ENCODE measurements around the gene ZNF546. TPM values are rescaled to one million over a fixed set of nuclear protein-coding genes. Genes with fewer than 3 reads are reported as not detected.

Gene ZNF546
- total RNA-seq, 4 donors from 2014 or later = 0.53 to 2.5 (median 0.80) TPM

DNA sequence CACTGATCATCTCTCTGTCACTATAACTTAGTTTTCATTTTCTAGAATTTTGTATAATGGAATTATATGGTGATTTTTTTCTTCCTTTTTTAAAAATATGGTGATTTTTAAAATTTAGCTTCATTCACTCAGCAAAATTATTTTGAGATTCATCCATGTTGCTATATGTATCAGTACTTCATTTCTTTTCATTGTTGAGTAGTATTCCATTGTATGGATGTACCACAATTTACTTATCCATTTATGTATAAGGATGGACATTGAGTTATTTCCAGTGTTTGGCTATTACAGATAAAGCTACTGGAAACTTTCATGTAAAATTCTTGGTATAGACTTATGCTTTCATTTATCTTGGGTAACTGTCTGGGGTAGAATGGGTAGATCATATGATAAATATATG lies 12.8 kb downstream of the ZNF546 start:
- Histone ChIP-seq H3K9me3 (peaks cover 0 to 45% (median 20%) of the 10 kb centered on the region in 3 donors), H3K36me3 (peaks cover 0 to 86% (median 16%) of the 10 kb centered on the region in 3 donors), H3K27ac (no peak overlapping the region), H3K4me1 (no peaks in the 10 kb centered on the region), H3K4me3 (no peak overlapping the region), H3K27me3 (no peaks in the 10 kb centered on the region)
- TF ChIP-seq, protein P1, sequence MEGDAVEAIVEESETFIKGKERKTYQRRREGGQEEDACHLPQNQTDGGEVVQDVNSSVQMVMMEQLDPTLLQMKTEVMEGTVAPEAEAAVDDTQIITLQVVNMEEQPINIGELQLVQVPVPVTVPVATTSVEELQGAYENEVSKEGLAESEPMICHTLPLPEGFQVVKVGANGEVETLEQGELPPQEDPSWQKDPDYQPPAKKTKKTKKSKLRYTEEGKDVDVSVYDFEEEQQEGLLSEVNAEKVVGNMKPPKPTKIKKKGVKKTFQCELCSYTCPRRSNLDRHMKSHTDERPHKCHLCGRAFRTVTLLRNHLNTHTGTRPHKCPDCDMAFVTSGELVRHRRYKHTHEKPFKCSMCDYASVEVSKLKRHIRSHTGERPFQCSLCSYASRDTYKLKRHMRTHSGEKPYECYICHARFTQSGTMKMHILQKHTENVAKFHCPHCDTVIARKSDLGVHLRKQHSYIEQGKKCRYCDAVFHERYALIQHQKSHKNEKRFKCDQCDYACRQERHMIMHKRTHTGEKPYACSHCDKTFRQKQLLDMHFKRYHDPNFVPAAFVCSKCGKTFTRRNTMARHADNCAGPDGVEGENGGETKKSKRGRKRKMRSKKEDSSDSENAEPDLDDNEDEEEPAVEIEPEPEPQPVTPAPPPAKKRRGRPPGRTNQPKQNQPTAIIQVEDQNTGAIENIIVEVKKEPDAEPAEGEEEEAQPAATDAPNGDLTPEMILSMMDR (IDR thresholded peaks at IDR 0.05) = no peak
- no peak for TF ChIP-seq POLR2A (IDR thresholded peaks at IDR 0.05)
- intact Hi-C loops (cut with DNase I) = no loop called here
- DNase-seq = no peak

DNA sequence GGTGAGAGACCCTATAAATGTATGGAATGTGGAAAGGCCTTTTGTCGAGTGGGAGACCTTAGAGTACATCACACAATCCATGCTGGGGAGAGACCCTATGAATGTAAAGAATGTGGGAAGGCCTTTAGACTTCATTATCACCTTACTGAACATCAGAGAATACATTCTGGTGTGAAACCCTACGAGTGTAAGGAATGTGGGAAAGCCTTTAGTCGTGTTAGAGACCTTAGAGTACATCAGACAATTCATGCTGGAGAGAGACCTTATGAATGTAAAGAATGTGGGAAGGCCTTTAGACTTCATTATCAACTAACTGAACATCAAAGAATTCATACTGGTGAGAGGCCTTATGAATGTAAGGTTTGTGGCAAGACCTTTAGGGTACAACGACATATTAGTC lies 17.1 kb downstream of the ZNF546 start:
- WGBS, 2 donors = 86% methylated on average over 4 of the region's 4 CpGs
- H3K4me1 ChIP-seq = no peaks in the 10 kb centered on the region
- H3K9me3 ChIP-seq = peaks cover 0 to 87% (median 51%) of the 10 kb centered on the region in 3 donors
- no peak overlapping the region for H3K27ac ChIP-seq
- DNase-seq = no peak
- H3K27me3 ChIP-seq = no peaks in the 10 kb centered on the region
- intact Hi-C loops (cut with DNase I) = no loop called here
- TF ChIP-seq POLR2A (IDR thresholded peaks at IDR 0.05) = no peak
- TF ChIP-seq, protein P1 (IDR thresholded peaks at IDR 0.05) = no peak
- peaks cover 0 to 60% (median 6%) of the 10 kb centered on the region in 3 donors for H3K36me3 ChIP-seq
- no peak overlapping the region for H3K4me3 ChIP-seq

DNA sequence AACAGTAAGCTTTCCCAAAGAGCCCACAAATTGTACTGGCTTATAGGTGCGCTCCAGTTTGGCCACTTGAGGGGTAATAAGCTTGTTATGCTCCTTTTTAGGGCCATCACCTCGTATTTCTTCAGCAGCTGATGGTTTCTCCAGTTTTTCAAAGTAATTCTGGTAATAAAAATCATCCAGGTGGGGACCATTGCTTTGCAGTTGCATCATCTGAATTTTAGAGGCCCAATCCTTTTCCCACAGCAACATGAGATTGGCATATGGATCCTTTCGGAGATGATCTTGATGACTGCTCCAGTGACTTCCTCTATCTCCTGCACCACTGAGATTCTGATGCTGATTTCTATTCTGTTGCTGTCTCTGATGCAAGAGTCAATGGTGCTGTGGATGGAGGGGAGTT lies 27.1 kb downstream of the ZNF546 start:
- Histone ChIP-seq H3K4me1 (no peaks in the 10 kb centered on the region), H3K27ac (no peak overlapping the region), H3K27me3 (no peaks in the 10 kb centered on the region), H3K4me3 (no peak overlapping the region), H3K36me3 (no peaks in the 10 kb centered on the region), H3K9me3 (peaks cover 11 to 80% (median 63%) of the 10 kb centered on the region in 3 donors)
- DNase-seq = no peak
- intact Hi-C loops (cut with DNase I) = no loop called here
- no peak for TF ChIP-seq POLR2A (IDR thresholded peaks at IDR 0.05)
- TF ChIP-seq, protein P1 (IDR thresholded peaks at IDR 0.05) = no peak
- WGBS, 2 donors = 78 to 81% methylated on average over 3 of the region's 3 CpGs

DNA sequence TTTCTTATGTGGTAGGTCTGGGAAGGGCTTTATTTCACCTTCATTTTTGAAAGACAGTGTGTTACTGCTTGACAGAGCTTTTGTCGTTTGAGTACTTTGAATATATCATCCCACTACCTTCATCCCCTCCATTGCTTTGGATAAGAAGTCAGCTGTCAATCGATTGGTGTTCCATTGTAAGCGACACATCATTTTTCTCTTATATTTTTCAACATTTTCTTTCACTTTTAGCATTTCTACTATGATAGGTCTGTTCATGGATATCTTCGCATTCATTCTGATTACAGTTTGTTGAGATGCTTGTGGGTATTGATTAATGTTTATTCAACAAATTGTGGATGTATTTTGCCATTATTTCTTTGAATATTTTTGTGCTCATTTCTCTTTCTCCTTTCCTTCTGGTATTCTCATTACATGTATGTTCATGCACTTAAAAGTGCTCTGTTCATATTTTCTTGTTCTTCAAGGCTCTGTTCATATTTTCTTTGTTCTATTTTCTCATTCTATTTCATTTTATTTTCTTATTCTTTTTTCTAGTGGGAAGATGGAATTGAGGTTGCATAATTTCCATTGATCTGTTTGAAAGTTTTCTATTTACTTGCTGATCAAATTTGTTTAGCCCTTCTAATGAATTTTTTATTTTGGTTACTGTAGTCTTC lies 29.2 kb downstream of the ZNF546 start:
- Histone ChIP-seq H3K9me3 (peaks cover 11 to 92% (median 82%) of the 10 kb centered on the region in 3 donors), H3K4me1 (no peaks in the 10 kb centered on the region), H3K27me3 (no peaks in the 10 kb centered on the region), H3K36me3 (no peaks in the 10 kb centered on the region), H3K27ac (no peak overlapping the region), H3K4me3 (no peak overlapping the region)
- intact Hi-C loops (cut with DNase I) = no loop called here
- TF ChIP-seq, protein P1 (IDR thresholded peaks at IDR 0.05) = no peak
- TF ChIP-seq POLR2A (IDR thresholded peaks at IDR 0.05) = no peak
- DNase-seq = no peak
- 95 to 96% methylated on average over 4 of the region's 4 CpGs for WGBS, 2 donors

DNA sequence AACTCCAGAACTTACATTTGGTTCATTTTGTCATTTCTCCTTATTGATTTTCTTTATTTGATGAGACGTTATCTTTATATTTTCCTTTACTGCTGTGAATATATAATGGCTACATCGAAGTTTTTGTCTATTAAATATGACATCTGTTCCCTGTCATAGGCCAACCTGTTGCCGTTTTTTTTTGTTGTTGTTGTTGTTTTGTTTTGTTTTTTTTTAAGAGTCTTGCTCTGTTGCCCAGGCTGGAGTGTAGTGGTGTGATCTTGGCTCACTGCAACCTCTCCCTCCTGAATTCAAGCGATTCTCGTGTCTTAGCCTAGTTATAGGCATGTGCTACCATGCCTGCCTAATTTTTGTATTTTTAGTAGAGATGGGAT lies 29.7 kb downstream of the ZNF546 start:
- no peaks in the 10 kb centered on the region for H3K27me3 ChIP-seq
- TF ChIP-seq, protein P1 (IDR thresholded peaks at IDR 0.05) = no peak
- no peak for TF ChIP-seq POLR2A (IDR thresholded peaks at IDR 0.05)

More for the DNA sequence above, 29.7 kb downstream of the ZNF546 start:
- no peak overlapping the region for H3K4me3 ChIP-seq
- DNase-seq = no peak
- 94 to 97% methylated on average over 5 of the region's 5 CpGs for WGBS, 2 donors
- H3K4me1 ChIP-seq = no peaks in the 10 kb centered on the region
- peaks cover 11 to 97% (median 87%) of the 10 kb centered on the region in 3 donors for H3K9me3 ChIP-seq
- intact Hi-C loops (cut with DNase I) = no loop called here
- no peak overlapping the region for H3K27ac ChIP-seq
- no peaks in the 10 kb centered on the region for H3K36me3 ChIP-seq

Data from esophagus squamous epithelium (tissue), 5 donors.